GM18951 (cell line): ENCODE measurements around the gene DESI2.
"Not testable (repeated sequence)": the region's sequence is repeated elsewhere in the genome, so short reads cannot be mapped to it uniquely, and the experiment has no call there.

ENCODE experiments used
- POLR2A ChIP-seq: IDR thresholded peaks from 4 replicates; pipeline ENCODE4 v1.6.1; 2011; ENCODE audit warnings: mild to moderate bottlenecking; ENCODE audit not compliant: insufficient read length, insufficient read depth; ENCODE audit errors: extremely low read depth
- in situ Hi-C: fragments of 300-500 bp; cut with MboI; formaldehyde crosslinking; loops from one replicate; pipeline ENCODE4 v1.12.0; 2022; ENCODE audit warnings: low sequenced_read_pairs, mixed read lengths, inconsistent platforms; ENCODE audit not compliant: unreplicated experiment

The DESI2 gene

DNA sequence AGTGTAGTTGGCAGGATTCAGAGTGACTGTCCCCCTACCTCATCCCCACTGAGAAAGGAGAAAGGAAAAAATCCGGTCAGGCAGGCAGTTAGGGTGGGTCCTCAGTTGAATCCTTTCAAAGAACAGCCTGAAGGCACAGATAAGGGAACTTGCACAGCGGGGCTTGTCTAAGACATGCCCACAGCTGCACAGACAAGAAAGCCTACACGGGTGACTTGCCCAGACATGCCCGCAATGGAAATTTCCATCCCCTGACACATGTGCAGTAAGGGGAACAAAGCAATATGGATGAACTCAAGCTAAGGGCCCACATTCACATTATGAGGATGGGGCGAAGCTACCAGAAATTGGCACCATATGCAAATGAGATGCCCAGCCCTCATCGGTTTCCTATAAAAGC lies 82.5 kb downstream of the DESI2 start:
- in situ Hi-C loops = no loop called here
- TF ChIP-seq POLR2A = no peak

DNA sequence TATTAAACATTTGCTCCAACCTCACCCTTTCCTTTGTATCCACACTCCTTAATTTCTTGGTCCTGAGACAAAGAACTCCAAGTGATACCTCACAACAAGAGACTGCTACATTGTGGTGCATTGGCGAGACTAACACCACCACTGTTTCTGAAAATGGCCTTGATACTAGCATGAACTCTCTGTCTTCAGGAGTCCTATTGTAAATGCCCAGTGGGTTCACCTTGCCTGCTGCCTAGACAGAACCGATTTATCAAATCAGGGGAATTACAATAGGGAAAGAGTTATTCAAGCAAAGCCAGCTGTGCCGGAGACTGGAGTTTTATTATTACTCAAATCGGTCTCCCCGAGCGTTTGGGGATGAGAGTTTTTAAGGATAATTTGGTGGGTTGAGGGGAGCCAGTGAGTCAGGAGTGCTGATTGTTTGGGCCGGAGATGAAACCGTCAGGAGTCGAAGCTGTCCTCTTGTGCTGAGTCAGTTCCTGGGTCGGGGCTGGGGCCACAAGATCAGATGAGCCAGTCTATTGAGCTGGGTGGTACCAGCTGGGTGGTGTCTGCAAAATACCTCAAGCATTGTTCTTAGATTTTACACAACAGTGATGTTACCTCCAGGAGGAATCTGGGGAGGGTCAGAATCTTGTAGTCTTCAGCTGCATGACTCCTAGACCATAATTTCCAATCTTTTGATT lies 83.1 kb downstream of the DESI2 start:
- no peak for TF ChIP-seq POLR2A
- in situ Hi-C loops = no loop called here

DNA sequence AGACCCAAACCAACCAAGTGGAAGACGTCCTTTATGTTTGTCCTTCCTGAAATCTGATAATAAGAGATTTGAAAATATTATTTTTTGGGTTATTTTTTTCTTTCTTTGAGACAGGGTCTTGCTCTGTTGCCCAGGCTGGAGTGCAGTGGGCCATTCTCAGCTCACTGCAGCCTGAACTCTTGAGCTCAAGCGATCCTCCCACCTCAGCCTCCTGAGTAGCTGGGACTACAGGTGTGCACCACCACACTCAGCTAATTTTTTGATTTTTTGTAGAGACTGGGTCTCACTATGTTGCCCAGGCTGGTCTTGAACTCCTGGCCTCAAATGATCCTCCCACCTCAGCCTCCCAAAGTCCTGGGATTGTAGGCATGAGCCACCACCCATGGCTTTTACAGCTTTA lies 86.2 kb downstream of the DESI2 start:
- in situ Hi-C loops = not testable (repeated sequence)

DNA sequence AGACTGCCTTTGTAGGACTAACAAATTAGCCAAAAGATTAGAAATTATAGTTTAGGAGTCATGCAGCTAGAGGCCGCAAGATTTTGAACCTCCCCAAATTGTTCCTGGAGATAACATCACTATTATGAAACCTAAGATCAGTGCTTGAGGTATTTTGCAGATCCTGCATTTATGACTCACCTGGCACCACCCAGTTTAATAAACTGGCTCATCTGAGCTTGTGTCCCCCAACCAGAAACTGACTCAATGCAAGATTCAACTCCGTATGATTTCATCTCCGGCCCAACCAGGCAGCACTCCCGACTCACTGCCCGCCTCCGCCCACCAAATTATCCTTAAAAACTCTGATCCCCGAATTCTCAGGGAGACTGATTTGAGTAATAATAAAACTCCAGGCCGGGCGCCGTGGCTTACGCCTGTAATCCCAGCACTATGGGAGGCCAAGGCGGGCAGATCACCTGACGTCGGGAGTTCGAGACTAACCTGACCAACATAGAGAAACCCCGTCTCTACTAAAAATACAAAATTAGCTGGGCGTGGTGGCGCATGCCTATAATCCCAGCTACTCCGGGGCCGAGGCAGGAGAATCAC lies 87.2 kb downstream of the DESI2 start:
- in situ Hi-C loops = not testable (repeated sequence)

DNA sequence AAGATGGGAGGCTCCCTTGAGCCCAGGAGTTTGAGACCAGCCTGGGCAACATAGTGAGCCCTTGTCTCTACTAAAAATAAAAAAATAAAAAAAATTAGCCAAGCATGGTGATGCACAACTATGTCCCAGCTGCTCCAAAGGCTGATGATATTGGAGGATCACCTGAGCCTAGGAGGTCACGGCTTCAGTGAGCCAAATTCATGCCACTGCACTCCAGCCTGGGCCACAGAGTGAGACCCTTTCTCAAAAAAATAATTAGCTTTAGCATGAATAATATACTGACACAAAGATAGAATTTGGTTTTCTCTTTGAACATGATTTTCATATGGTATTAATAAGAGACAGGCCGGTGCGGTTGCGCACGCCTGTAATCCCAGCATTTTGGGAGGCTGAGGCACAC lies 88.8 kb downstream of the DESI2 start:
- TF ChIP-seq POLR2A = no peak
- in situ Hi-C loops = no loop called here

DNA sequence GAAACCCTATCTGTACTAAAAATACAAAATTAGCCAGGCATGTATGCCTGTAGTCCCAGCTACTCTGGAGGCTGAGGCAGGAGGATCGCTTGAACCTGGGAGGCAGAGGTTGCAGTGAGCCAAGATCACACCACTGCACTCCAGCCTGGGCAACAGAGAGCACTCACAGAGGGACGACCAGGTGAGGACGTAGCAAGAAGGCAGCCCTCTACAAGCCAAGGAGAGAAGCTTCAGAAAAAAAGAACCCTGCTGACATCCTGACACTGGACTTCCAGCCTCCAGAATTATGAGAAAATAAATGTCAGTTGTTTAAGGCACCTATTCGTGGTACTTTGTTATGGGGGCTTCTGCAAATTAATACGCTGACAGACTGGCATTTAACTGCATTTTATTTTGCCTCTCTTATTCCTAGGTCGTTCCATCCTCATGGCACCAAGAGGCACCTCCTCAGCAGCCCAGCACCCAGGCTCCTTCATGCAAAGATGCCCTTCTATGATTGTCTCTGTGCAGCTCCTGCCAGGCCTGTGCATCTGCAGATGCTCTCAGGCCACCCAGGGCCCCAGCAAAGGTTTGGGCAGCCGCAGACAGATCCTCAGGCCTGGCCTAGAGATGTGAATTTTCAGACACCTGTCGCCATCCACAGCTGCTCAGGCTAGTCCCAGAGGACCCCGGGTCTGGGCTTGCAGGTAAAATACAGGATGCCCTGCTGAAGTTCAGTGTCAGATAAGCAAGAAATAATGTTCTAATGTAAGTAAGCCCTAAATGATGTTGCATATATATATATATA lies 96.5 kb downstream of the DESI2 start:
- TF ChIP-seq POLR2A = no peak
- in situ Hi-C loops = no loop called here

DNA sequence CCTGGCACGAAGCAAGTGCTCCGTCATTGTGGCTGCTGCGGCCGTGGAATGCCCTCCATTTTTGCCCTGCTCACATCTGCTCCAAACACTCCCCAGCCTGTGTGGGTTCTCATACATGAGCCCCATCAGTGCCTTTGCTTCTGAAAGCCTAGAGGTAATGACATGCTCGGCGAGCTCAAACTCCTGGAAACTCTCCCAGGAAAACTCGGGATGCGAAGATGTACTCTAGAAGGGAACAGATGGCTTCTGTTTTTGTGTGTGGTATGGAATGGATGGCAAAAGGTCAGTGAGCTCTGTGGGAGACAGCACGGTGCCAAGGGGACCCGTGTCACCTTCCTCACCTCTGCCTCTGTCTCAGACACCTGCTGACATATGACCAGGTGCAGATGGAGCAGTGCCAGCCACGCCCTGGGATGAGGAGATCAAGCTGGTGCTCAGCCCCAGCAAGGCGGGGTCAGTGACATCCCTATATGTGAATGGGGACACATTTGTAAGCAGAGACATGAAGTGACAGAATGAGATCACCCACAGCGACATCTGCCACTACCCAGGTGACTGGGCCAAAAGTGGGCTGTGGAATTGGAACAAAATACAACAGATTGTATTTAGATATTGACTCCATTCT lies 98.5 kb downstream of the DESI2 start:
- in situ Hi-C loops = no loop called here
- TF ChIP-seq POLR2A = no peak

DNA sequence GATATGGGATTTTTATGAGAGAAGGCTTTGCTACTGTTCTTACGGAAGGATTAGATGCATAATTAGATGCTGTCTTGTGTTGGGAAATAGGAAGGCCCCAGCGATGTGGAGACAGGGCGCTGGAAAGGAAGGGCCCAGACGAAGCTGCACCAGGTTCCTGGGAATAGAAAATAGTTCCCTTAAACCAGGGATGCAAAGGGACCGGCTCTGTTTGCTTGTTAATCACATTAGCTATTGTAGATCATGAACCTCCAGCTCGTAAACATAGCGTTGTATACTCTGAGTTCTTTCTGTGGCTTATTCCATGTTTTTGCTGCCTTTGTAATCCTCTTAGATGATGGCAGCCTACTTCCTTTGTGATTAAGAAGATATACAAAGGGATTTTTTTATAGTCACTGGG lies 102.7 kb downstream of the DESI2 start:
- no peak for TF ChIP-seq POLR2A
- in situ Hi-C loops = no loop called here

DNA sequence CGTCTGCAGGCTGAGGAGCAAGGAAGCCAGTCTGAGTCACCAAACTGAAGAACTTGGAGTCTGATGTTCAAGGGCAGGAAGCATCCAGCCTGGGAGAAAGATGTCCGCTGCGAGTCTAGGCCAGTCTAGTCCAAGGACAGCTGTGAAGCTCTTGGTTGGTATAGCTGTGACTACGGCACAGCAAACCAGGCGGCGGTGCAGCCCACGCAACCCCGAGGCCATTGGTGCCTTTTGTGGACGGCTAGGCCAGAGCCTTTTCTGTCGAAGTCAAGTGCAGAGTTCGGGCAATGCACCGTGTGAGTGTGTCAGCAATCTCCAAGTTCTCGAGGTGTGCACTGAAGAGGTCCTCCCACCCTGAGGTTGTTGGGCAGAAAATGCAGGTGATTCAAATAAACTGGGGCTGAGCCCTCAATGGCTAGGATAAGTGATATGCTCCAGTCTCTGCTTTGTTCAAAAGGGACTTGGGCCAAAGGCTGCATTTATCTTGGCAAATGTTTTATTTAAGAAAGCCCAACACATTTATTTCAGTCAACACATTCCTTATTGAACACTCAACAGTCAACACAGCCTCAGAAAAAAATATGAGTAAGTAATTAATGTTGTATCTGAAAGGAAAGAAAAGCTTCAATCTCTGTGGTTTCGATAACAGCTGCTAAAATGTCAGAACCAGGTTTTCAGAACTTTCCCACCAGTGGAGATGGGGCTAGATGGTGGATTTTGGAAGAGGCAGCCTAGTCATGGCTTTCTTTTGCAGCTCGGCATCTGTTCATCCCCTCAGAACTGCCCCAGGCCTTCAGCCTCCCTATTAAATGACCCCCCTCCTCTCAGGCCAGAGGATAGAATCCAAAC lies 104.4 kb downstream of the DESI2 start:
- in situ Hi-C loops = no loop called here
- no peak for TF ChIP-seq POLR2A
